HepG2 (cell line): ENCODE measurements around the gene MIF. TPM values are rescaled to one million over a fixed set of nuclear protein-coding genes. Genes with fewer than 3 reads are reported as not detected.
A peak's percentile ranks its signal among the peaks of the same experiment; 100 is the strongest.

ENCODE experiments used
- ARNT ChIP-seq: fragments of 450-650 bp; IDR thresholded peaks from 2 replicates; pipeline ENCODE4 v1.6.1; 2017
- CSRNP2 ChIP-seq: sonication (generic); formaldehyde crosslinking; conservative IDR thresholded peaks from 2 replicates; pipeline ENCODE4 v1.8.0; 2022; ENCODE audit warnings: low read depth, missing genetic modification reagents
- KDM2A ChIP-seq: sonication (generic); formaldehyde crosslinking; IDR thresholded peaks from 2 replicates; pipeline ENCODE4 v1.4.0; 2020; ENCODE audit warnings: low read depth, missing genetic modification reagents, borderline replicate concordance
- PCBP2 ChIP-seq: fragments of 200-400 bp; formaldehyde crosslinking; optimal IDR thresholded peaks from 2 replicates; pipeline ENCODE3; 2018; ENCODE audit warnings: low read length, low read depth; ENCODE audit not compliant: poor library complexity, severe bottlenecking
- SNAI1 ChIP-seq: sonication (generic); formaldehyde crosslinking; IDR thresholded peaks from 2 replicates; pipeline ENCODE4 v1.5.0; 2020; ENCODE audit warnings: mild to moderate bottlenecking, missing genetic modification reagents, borderline replicate concordance
- TARDBP ChIP-seq: sonication (generic); formaldehyde crosslinking; IDR thresholded peaks from 2 replicates; pipeline ENCODE4 v1.8.0; 2022; ENCODE audit warnings: mild to moderate bottlenecking, missing genetic modification reagents
- ZNF136 ChIP-seq: sonication (generic); formaldehyde crosslinking; IDR thresholded peaks from 2 replicates; pipeline ENCODE4 v1.8.1; 2022; ENCODE audit warnings: low read depth, mild to moderate bottlenecking, moderate library complexity, missing genetic modification reagents
- ZNF800 ChIP-seq: sonication (generic); formaldehyde crosslinking; IDR thresholded peaks from 2 replicates; pipeline ENCODE4 v1.4.0; 2020; ENCODE audit warnings: missing genetic modification reagents
- polyA plus RNA-seq, 8 experiments: library from polyadenylated mRNA; depleted of rRNA in 3 of 8; stranded (reverse) in 7 of 8; unstranded in 1 of 8; fragments of >200 nt; fragmentation: Illumina TruSeq in 4 of 8; extraction: Trizol in 4 of 8; gene quantifications; 2 replicates each; pipeline versions ENCODE4 v1.2.1 to v1.2.3, GENCODE V29; 2011 to 2016; ENCODE audit warnings: low read depth in 4 of 8, missing spikeins in 1 of 8, mixed read lengths in 1 of 8; ENCODE audit not compliant: insufficient read depth in 1 of 8
- total RNA-seq, 5 experiments: library from RNA; depleted of rRNA; stranded (reverse); fragments of >200 nt; fragmentation: Illumina TruSeq; extraction: Trizol; gene quantifications; 2 replicates each; pipeline ENCODE4 v1.2.3, GENCODE V29; 2016; ENCODE audit warnings: low read depth in 1 of 5
- TF ChIP-seq, protein P1 (sequence below): sonication (generic); formaldehyde crosslinking; IDR thresholded peaks from 2 replicates; pipeline ENCODE4 v1.5.1; 2020; ENCODE audit warnings: mild to moderate bottlenecking, missing genetic modification reagents, borderline replicate concordance
- TF ChIP-seq, protein P2 (sequence below): sonication (generic); formaldehyde crosslinking; IDR thresholded peaks from 2 replicates; pipeline ENCODE4 v1.8.0; 2022; ENCODE audit warnings: mild to moderate bottlenecking, missing genetic modification reagents; ENCODE audit not compliant: insufficient replicate concordance
- TF ChIP-seq, protein P3 (sequence below): sonication (generic); formaldehyde crosslinking; IDR thresholded peaks from 2 replicates; pipeline ENCODE4 v1.4.0; 2020; ENCODE audit warnings: missing genetic modification reagents, borderline replicate concordance

Gene MIF
- total and polyA plus RNA-seq, 2 of the 13 experiments (the other 11 are each of a cell fraction or from before 2014, with no cell fraction given): 634 to 675 TPM

DNA sequence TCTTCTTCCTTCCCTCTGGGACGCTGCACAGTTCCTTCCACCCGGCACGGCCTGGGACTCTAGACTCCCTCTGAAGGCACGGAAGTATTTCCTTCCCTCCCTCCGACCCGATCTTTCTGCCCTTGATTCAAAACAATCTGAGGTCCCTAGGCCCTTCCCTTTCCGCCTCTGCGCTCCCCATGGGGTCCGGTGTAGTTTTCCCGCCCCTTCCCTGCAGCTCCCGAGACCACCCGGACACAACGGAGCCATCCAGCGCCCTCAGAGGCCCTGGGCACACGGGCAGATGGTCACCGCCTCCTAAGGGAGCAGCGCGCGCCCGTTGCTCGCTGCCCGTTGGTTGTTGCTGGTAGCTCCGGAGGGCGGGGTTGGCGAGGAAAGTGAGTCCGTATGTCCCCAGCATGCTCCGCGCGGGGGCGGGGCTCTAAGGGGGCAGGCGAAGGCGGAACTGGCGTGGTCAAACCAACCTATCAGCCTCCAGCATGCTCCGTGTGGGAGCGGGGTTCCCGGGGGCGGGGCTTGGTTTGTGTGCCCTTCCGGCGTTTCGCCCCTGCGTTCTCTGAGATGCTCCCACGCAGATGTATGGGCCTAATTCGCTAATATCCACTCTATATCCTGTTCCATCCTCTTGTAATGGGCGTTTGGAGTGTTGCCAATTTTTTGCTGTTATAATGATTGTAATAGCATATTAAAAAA, 19.6 kb downstream of the MIF start (continued):
- TF ChIP-seq PCBP2 (no peak), KDM2A (peak; percentile 100), CSRNP2 (no peak), ZNF136 (peak; percentile 94), SNAI1 (CRISPR knock-in tag) (no peak), ZNF800 (no peak), TARDBP (CRISPR knock-in tag) (peak; percentile 88), ARNT (no peak)
- TF ChIP-seq, protein P1, sequence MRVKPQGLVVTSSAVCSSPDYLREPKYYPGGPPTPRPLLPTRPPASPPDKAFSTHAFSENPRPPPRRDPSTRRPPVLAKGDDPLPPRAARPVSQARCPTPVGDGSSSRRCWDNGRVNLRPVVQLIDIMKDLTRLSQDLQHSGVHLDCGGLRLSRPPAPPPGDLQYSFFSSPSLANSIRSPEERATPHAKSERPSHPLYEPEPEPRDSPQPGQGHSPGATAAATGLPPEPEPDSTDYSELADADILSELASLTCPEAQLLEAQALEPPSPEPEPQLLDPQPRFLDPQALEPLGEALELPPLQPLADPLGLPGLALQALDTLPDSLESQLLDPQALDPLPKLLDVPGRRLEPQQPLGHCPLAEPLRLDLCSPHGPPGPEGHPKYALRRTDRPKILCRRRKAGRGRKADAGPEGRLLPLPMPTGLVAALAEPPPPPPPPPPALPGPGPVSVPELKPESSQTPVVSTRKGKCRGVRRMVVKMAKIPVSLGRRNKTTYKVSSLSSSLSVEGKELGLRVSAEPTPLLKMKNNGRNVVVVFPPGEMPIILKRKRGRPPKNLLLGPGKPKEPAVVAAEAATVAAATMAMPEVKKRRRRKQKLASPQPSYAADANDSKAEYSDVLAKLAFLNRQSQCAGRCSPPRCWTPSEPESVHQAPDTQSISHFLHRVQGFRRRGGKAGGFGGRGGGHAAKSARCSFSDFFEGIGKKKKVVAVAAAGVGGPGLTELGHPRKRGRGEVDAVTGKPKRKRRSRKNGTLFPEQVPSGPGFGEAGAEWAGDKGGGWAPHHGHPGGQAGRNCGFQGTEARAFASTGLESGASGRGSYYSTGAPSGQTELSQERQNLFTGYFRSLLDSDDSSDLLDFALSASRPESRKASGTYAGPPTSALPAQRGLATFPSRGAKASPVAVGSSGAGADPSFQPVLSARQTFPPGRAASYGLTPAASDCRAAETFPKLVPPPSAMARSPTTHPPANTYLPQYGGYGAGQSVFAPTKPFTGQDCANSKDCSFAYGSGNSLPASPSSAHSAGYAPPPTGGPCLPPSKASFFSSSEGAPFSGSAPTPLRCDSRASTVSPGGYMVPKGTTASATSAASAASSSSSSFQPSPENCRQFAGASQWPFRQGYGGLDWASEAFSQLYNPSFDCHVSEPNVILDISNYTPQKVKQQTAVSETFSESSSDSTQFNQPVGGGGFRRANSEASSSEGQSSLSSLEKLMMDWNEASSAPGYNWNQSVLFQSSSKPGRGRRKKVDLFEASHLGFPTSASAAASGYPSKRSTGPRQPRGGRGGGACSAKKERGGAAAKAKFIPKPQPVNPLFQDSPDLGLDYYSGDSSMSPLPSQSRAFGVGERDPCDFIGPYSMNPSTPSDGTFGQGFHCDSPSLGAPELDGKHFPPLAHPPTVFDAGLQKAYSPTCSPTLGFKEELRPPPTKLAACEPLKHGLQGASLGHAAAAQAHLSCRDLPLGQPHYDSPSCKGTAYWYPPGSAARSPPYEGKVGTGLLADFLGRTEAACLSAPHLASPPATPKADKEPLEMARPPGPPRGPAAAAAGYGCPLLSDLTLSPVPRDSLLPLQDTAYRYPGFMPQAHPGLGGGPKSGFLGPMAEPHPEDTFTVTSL (CRISPR knock-in tag): no peak
- TF ChIP-seq, protein P2, sequence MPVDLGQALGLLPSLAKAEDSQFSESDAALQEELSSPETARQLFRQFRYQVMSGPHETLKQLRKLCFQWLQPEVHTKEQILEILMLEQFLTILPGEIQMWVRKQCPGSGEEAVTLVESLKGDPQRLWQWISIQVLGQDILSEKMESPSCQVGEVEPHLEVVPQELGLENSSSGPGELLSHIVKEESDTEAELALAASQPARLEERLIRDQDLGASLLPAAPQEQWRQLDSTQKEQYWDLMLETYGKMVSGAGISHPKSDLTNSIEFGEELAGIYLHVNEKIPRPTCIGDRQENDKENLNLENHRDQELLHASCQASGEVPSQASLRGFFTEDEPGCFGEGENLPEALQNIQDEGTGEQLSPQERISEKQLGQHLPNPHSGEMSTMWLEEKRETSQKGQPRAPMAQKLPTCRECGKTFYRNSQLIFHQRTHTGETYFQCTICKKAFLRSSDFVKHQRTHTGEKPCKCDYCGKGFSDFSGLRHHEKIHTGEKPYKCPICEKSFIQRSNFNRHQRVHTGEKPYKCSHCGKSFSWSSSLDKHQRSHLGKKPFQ (CRISPR knock-in tag): no peak
- TF ChIP-seq, protein P3, sequence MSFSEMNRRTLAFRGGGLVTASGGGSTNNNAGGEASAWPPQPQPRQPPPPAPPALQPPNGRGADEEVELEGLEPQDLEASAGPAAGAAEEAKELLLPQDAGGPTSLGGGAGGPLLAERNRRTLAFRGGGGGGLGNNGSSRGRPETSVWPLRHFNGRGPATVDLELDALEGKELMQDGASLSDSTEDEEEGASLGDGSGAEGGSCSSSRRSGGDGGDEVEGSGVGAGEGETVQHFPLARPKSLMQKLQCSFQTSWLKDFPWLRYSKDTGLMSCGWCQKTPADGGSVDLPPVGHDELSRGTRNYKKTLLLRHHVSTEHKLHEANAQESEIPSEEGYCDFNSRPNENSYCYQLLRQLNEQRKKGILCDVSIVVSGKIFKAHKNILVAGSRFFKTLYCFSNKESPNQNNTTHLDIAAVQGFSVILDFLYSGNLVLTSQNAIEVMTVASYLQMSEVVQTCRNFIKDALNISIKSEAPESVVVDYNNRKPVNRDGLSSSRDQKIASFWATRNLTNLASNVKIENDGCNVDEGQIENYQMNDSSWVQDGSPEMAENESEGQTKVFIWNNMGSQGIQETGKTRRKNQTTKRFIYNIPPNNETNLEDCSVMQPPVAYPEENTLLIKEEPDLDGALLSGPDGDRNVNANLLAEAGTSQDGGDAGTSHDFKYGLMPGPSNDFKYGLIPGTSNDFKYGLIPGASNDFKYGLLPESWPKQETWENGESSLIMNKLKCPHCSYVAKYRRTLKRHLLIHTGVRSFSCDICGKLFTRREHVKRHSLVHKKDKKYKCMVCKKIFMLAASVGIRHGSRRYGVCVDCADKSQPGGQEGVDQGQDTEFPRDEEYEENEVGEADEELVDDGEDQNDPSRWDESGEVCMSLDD: no peak
